B cell (primary cell): ENCODE measurements around the gene MS4A4E.
"Not testable (repeated sequence)": the region's sequence is repeated elsewhere in the genome, so short reads cannot be mapped to it uniquely, and the experiment has no call there.

ENCODE experiments used
- CTCF ChIP-seq: fragments of 200-600 bp; IDR thresholded peaks from one replicate; pipeline ENCODE4 v1.8.0; 2022; ENCODE audit warnings: antibody characterized with exemption, mild to moderate bottlenecking
- EZH2 ChIP-seq: IDR thresholded peaks from 2 replicates; pipeline ENCODE4 v1.6.1; 2012; ENCODE audit warnings: borderline replicate concordance, low read depth, mild to moderate bottlenecking, moderate library complexity, low read length; ENCODE audit not compliant: insufficient read depth, poor library complexity, severe bottlenecking

- not testable (repeated sequence) for TF ChIP-seq CTCF, EZH2
These were observed 90.2 kb downstream of the MS4A4E start for GRCh38 chr11:60152727-60153126.
